Lower lobe of right lung (tissue), 2 donors: ENCODE data around the gene C1QTNF1. TPM values are rescaled to one million over a fixed set of nuclear protein-coding genes. Genes with fewer than 3 reads are reported as not detected.

Source experiments
- ATAC-seq, 2 donors: fragments of 200-7000 bp; cut with Tn5 transposase; one replicate each; pipeline ENCODE4 v1.9.1; 2020 to 2022; ENCODE audit warnings: mild to moderate bottlenecking in 2 of 2, moderate library complexity in 2 of 2
- DNase-seq: peaks from one replicate; pipeline ENCODE4 v3.0.0-alpha.2; 2020
- H3K27ac ChIP-seq: fragments of 200-600 bp; one replicate; pipeline ENCODE4 v1.8.0; 2022
- H3K27me3 ChIP-seq: fragments of 200-600 bp; one replicate; pipeline ENCODE4 v1.8.0; 2022; ENCODE audit warnings: low read depth
- H3K36me3 ChIP-seq: fragments of 200-600 bp; one replicate; pipeline ENCODE4 v1.8.0; 2022; ENCODE audit warnings: mild to moderate bottlenecking
- H3K4me1 ChIP-seq: fragments of 200-600 bp; one replicate; pipeline ENCODE4 v1.8.0; 2022
- H3K4me3 ChIP-seq: fragments of 200-600 bp; one replicate; pipeline ENCODE4 v1.8.0; 2022; ENCODE audit warnings: mild to moderate bottlenecking
- H3K9me3 ChIP-seq: fragments of 200-600 bp; one replicate; pipeline ENCODE4 v1.8.0; 2022
- intact Hi-C: fragments of 100-400 bp; cut with DNase I; formaldehyde crosslinking; loops from one replicate; pipeline ENCODE4 v1.11.0; 2022
- long read RNA-seq: library from polyadenylated mRNA; unstranded; transcript quantifications from one replicate; pipeline ENCODE4 v2.0.0, GENCODE V29; 2021
- total RNA-seq: library from RNA; stranded (reverse); fragmentation: NEBNext Ultra II Directional; extraction: Animal tissue kit (Norgen Biotek cat#: 25700); gene quantifications from one replicate; pipeline ENCODE4 v1.2.1, GENCODE V29; 2021
- TF ChIP-seq, protein P1 (sequence below): fragments of 200-600 bp; IDR thresholded peaks from one replicate; pipeline ENCODE4 v1.8.0; 2022; ENCODE audit warnings: antibody characterized with exemption, mild to moderate bottlenecking
- donor health status: DM: no; HTN: yes; CAD: no; lungs with severe emphysema.

The C1QTNF1 gene, protein sequence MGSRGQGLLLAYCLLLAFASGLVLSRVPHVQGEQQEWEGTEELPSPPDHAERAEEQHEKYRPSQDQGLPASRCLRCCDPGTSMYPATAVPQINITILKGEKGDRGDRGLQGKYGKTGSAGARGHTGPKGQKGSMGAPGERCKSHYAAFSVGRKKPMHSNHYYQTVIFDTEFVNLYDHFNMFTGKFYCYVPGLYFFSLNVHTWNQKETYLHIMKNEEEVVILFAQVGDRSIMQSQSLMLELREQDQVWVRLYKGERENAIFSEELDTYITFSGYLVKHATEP
- 24.9 TPM for total RNA-seq
- long read RNA-seq, transcript C1QTNF1-206 (4 exons, 1,672 nt): major isoform, 14 of 25 reads
- long read RNA-seq, partial matches to known transcripts: 8 of 25 reads
- long read RNA-seq, other reads (novel, unspliced or antisense): 1 of 25 reads

- intact Hi-C loops: no loop called here
- H3K4me3 ChIP-seq: peak within 1 kb of the TSS; percentile 70
- TF ChIP-seq, protein P1, sequence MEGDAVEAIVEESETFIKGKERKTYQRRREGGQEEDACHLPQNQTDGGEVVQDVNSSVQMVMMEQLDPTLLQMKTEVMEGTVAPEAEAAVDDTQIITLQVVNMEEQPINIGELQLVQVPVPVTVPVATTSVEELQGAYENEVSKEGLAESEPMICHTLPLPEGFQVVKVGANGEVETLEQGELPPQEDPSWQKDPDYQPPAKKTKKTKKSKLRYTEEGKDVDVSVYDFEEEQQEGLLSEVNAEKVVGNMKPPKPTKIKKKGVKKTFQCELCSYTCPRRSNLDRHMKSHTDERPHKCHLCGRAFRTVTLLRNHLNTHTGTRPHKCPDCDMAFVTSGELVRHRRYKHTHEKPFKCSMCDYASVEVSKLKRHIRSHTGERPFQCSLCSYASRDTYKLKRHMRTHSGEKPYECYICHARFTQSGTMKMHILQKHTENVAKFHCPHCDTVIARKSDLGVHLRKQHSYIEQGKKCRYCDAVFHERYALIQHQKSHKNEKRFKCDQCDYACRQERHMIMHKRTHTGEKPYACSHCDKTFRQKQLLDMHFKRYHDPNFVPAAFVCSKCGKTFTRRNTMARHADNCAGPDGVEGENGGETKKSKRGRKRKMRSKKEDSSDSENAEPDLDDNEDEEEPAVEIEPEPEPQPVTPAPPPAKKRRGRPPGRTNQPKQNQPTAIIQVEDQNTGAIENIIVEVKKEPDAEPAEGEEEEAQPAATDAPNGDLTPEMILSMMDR: peak; percentile 47
- H3K36me3 ChIP-seq: no peaks in the 10 kb centered on the region
- H3K9me3 ChIP-seq: no peaks in the 10 kb centered on the region
- peak within 1 kb of the TSS; percentile 74 for H3K27ac ChIP-seq
- peak; percentile 69 for DNase-seq
- ATAC-seq: peak; percentile 55 to 69
- H3K27me3 ChIP-seq: peaks cover 9% of the 10 kb centered on the region
- peaks cover 90% of the 10 kb centered on the region for H3K4me1 ChIP-seq
Observed at GRCh38 chr17:79023886-79024771, at the start of gene C1QTNF1. C1QTNF1 (plus strand) TSS chr17:79024169; CDS start chr17:79043969, 19,800 bp downstream.

GRCh38 chr17:78974635-78975591 is 49.1 kb upstream of the C1QTNF1 start:
- peak; percentile 84 for DNase-seq

GRCh38 chr17:78976907-78977680 is 46.9 kb upstream of the C1QTNF1 start:
- no peak for ATAC-seq
- H3K9me3 ChIP-seq: no peaks in the 10 kb centered on the region
- H3K27me3 ChIP-seq: no peaks in the 10 kb centered on the region
- H3K36me3 ChIP-seq: peaks cover 15% of the 10 kb centered on the region
- TF ChIP-seq, protein P1: no peak
- DNase-seq: no peak
- intact Hi-C loops: no loop called here
- H3K4me1 ChIP-seq: peaks cover 72% of the 10 kb centered on the region
- no peak overlapping the region for H3K4me3 ChIP-seq
- H3K27ac ChIP-seq: peak overlapping the region; percentile 71

More at GRCh38 chr17:78974635-78975591, 49.1 kb upstream of the C1QTNF1 start:
- Histone ChIP-seq H3K9me3 (no peaks in the 10 kb centered on the region), H3K4me3 (no peak overlapping the region), H3K4me1 (peaks cover 80% of the 10 kb centered on the region), H3K27me3 (no peaks in the 10 kb centered on the region), H3K27ac (peak overlapping the region; percentile 71), H3K36me3 (peaks cover 25% of the 10 kb centered on the region)
- intact Hi-C loops: no loop called here
- ATAC-seq: peak; percentile 68 to 76
- TF ChIP-seq, protein P1: no peak

GRCh38 chr17:78977681-78977943 is 46.4 kb upstream of the C1QTNF1 start:
- H3K4me1 ChIP-seq: peaks cover 72% of the 10 kb centered on the region
- no peak for ATAC-seq
- TF ChIP-seq, protein P1: no peak
- peak overlapping the region; percentile 71 for H3K27ac ChIP-seq
- H3K36me3 ChIP-seq: peaks cover 9% of the 10 kb centered on the region
- H3K9me3 ChIP-seq: no peaks in the 10 kb centered on the region
- intact Hi-C loops: no loop called here
- H3K4me3 ChIP-seq: no peak overlapping the region
- DNase-seq: no peak
- no peaks in the 10 kb centered on the region for H3K27me3 ChIP-seq
